Lung (tissue), 12 donors: ENCODE data around the gene PCDH9. TPM values are rescaled to one million over a fixed set of nuclear protein-coding genes. Genes with fewer than 3 reads are reported as not detected.

ENCODE experiments used
- ATAC-seq: fragments of 200-7000 bp; cut with Tn5 transposase; one replicate; pipeline ENCODE4 v1.9.1; 2020; ENCODE audit warnings: moderate number of reproducible peaks; ENCODE audit not compliant: insufficient read depth, low FRiP score
- DNase-seq, 3 donors: peaks; one replicate each; pipeline ENCODE4 v3.0.0-alpha.2; 2013 to 2017
- H3K27ac ChIP-seq, 2 donors: one replicate each; pipeline ENCODE4 v1.5.1; 2013; ENCODE audit warnings: mild to moderate bottlenecking in 2 of 2, moderate library complexity in 2 of 2, control low read depth in 1 of 2, inconsistent platforms in 1 of 2, low read depth in 1 of 2, low read length in 1 of 2
- H3K27me3 ChIP-seq, 3 donors: one replicate each; pipeline ENCODE4 v1.5.1; 2013; ENCODE audit warnings: low read length in 2 of 3; ENCODE audit not compliant: control insufficient read depth in 3 of 3, insufficient read depth in 3 of 3
- H3K36me3 ChIP-seq, 4 donors: one replicate each; pipeline ENCODE4 v1.5.1; 2013; ENCODE audit warnings: low read length in 4 of 4, mild to moderate bottlenecking in 1 of 4, moderate library complexity in 1 of 4; ENCODE audit not compliant: control insufficient read depth in 4 of 4, insufficient read depth in 4 of 4
- H3K4me1 ChIP-seq, 5 donors: one replicate each; pipeline ENCODE4 v1.5.1; 2013; ENCODE audit warnings: low read length in 5 of 5, mild to moderate bottlenecking in 2 of 5, moderate library complexity in 1 of 5; ENCODE audit not compliant: control insufficient read depth in 5 of 5, insufficient read depth in 5 of 5
- H3K4me3 ChIP-seq: one replicate; pipeline ENCODE4 v1.5.1; 2013; ENCODE audit warnings: mild to moderate bottlenecking, control low read depth, moderate library complexity
- H3K9ac ChIP-seq, 2 donors: one replicate each; pipeline ENCODE4 v1.5.1; 2013; ENCODE audit warnings: low read length in 2 of 2, control low read depth in 1 of 2; ENCODE audit not compliant: insufficient read depth in 1 of 2
- H3K9me3 ChIP-seq, 4 donors: one replicate each; pipeline ENCODE4 v1.5.1; 2013; ENCODE audit warnings: low read length in 3 of 4, mild to moderate bottlenecking in 1 of 4, moderate library complexity in 1 of 4; ENCODE audit not compliant: control insufficient read depth in 4 of 4, insufficient read depth in 3 of 4
- WGBS, 2 donors: extraction: QIAGEN DNeasy Blood & Tissue Kit; methylation state at CpG; one replicate each; pipeline ENCODE4 v1.1.7; 2013; 5-methylcytosine and 5-hydroxymethylcytosine counted together
- polyA plus RNA-seq, 2 donors: library from polyadenylated mRNA; stranded (reverse); fragments of 200-250 nt; gene quantifications; one replicate each; pipeline ENCODE4 v1.2.1, GENCODE V29; 2013
- total RNA-seq, 2 donors: library from RNA; depleted of rRNA in 1 of 2; stranded (reverse); fragments of >200 nt in 1 of 2; gene quantifications; one replicate each; pipeline ENCODE4 v1.2.1, GENCODE V29; 2014 to 2021
- TF ChIP-seq, protein P1 (sequence below): IDR thresholded peaks from 2 replicates; pipeline ENCODE4 v1.5.1; 2012; ENCODE audit warnings: mild to moderate bottlenecking; ENCODE audit errors: control extremely low read depth, extremely low read depth
- donor health status: control.
- donor health status: control.
- donor health status: Bipolar disorder and iron deficiency.
- donor health status: healthy.
- donor health status: DM: yes; HTN: yes; CAD: no.

Gene PCDH9
- total and polyA plus RNA-seq, 4 donors: 0.68 to 22.2 (median 4.1) TPM

DNA sequence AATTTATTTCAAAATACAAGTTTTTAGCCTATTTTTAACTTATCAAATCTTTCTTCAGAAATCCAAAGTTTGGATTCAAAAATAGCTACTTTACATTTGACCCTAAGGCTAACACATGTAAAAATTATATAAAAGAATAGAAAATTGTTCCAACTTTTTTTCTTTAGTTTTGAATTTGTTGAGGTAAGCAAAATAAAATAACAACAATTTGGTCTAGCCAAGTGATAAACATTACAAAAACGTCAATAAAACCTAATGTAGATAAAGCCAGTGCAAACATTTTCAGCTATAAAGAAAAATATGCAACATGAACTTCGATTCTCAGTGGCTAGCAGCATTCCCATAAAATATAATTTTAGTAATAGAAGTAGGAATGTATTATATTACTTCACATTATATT, 400.3 kb downstream of the PCDH9 start:
- no peak overlapping the region for H3K27ac ChIP-seq
- WGBS, 2 donors: 75 to 90% methylated on average over 2 of the region's 2 CpGs
- H3K36me3 ChIP-seq: no peaks in the 10 kb centered on the region
- ATAC-seq (no peak), DNase-seq (peak in 1 of 3 donors; percentile 20)
- H3K4me3 ChIP-seq: no peak overlapping the region
- H3K9ac ChIP-seq: no peak overlapping the region
- no peaks in the 10 kb centered on the region for H3K9me3 ChIP-seq
- H3K4me1 ChIP-seq: peaks cover 0 to 5% (median 2%) of the 10 kb centered on the region in 5 donors
- H3K27me3 ChIP-seq: no peaks in the 10 kb centered on the region
- TF ChIP-seq, protein P1, sequence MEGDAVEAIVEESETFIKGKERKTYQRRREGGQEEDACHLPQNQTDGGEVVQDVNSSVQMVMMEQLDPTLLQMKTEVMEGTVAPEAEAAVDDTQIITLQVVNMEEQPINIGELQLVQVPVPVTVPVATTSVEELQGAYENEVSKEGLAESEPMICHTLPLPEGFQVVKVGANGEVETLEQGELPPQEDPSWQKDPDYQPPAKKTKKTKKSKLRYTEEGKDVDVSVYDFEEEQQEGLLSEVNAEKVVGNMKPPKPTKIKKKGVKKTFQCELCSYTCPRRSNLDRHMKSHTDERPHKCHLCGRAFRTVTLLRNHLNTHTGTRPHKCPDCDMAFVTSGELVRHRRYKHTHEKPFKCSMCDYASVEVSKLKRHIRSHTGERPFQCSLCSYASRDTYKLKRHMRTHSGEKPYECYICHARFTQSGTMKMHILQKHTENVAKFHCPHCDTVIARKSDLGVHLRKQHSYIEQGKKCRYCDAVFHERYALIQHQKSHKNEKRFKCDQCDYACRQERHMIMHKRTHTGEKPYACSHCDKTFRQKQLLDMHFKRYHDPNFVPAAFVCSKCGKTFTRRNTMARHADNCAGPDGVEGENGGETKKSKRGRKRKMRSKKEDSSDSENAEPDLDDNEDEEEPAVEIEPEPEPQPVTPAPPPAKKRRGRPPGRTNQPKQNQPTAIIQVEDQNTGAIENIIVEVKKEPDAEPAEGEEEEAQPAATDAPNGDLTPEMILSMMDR: no peak

DNA sequence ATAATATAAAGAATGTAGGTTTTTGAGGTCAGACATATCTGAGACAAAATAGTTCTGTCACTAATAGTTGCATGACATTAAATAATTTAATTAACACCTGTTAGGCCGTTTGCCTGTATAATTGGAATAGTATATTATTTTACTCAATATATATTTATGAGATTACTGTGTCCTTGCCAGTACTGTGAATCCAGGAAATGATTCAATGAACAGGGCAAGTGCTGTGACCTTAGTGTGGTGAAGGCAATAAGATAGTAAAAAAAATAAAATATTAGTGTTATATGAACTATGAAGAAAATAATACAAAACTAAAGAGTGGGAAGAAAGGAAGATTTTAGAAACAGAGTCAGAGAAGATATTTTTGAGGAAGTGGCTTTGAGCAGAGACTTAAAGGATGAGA, 403.7 kb downstream of the PCDH9 start:
- H3K4me1 ChIP-seq: peaks cover 0 to 3% (median 0%) of the 10 kb centered on the region in 5 donors

DNA sequence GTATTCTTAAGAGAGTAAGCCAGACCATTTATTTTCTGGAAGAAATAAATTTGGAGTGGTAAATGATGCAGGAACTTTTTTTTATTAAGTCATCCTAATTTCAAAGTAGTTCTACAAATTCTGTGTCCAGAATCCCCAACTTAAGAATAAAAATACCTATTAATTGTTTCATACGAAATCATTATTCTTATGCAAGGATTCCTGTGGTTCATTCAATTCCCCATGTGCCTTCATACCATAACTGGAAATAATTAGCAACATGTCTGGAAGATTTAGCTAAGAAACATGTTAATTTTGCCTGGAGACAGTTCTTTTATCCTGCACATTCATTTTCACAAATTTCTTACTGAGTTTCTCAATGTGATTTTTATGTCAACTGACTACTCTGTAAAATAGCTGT, 408.6 kb downstream of the PCDH9 start:
- no peak overlapping the region for H3K4me3 ChIP-seq
- 90% methylated on average over 1 of the region's 1 CpG for WGBS, 2 donors
- H3K9me3 ChIP-seq: no peaks in the 10 kb centered on the region
- ATAC-seq: no peak
- H3K27ac ChIP-seq: no peak overlapping the region
- H3K36me3 ChIP-seq: no peaks in the 10 kb centered on the region
- DNase-seq: no peak
- H3K9ac ChIP-seq: no peak overlapping the region
- H3K4me1 ChIP-seq: no peaks in the 10 kb centered on the region
- no peaks in the 10 kb centered on the region for H3K27me3 ChIP-seq
- TF ChIP-seq, protein P1: no peak

More for the DNA sequence above, 403.7 kb downstream of the PCDH9 start:
- Histone ChIP-seq H3K9ac (no peak overlapping the region), H3K36me3 (no peaks in the 10 kb centered on the region), H3K27me3 (no peaks in the 10 kb centered on the region), H3K4me3 (no peak overlapping the region), H3K27ac (no peak overlapping the region), H3K9me3 (no peaks in the 10 kb centered on the region)
- DNase-seq (no peak), ATAC-seq (no peak)
- TF ChIP-seq, protein P1: no peak
- 64 to 71% methylated on average over 1 of the region's 1 CpG for WGBS, 2 donors

GRCh38 chr13:66811455-66811854, 418.7 kb downstream of the PCDH9 start:
- H3K9ac ChIP-seq: no peak overlapping the region
- ATAC-seq: no peak
- no peaks in the 10 kb centered on the region for H3K27me3 ChIP-seq
- TF ChIP-seq, protein P1: no peak
- H3K4me3 ChIP-seq: no peak overlapping the region
- H3K27ac ChIP-seq: no peak overlapping the region
- DNase-seq: no peak
- H3K36me3 ChIP-seq: no peaks in the 10 kb centered on the region
- H3K9me3 ChIP-seq: peaks cover 0 to 1% (median 0%) of the 10 kb centered on the region in 4 donors
- peaks cover 0 to 5% (median 0%) of the 10 kb centered on the region in 5 donors for H3K4me1 ChIP-seq
